Daoy (cell line): ENCODE results near the gene HS6ST1. TPM values are rescaled to one million over a fixed set of nuclear protein-coding genes. Genes with fewer than 3 reads are reported as not detected.
"Not testable (repeated sequence)": the region's sequence is repeated elsewhere in the genome, so short reads cannot be mapped to it uniquely, and the experiment has no call there.

ENCODE experiments used
- DNase-seq: peaks from one replicate; pipeline ENCODE4 v3.0.0-alpha.2; 2015; ENCODE audit warnings: low read depth
- total RNA-seq: library from RNA; depleted of rRNA; stranded (reverse); fragments of >200 nt; shearing (Covaris generic); gene quantifications from 2 replicates; pipeline ENCODE4 v1.2.3, GENCODE V29; 2014

Gene HS6ST1
- total RNA-seq, 1 experiment from 2014 or later, result 13.0 TPM

- peak; percentile 85 for DNase-seq
These were observed 3.4 kb upstream of the HS6ST1 start for GRCh38 chr2:128321784-128322714.

GRCh38 chr2:128320906-128321771, 2.5 kb upstream of the HS6ST1 start:
- DNase-seq, result no peak

GRCh38 chr2:128320192-128320905, 1.7 kb upstream of the HS6ST1 start:
- DNase-seq, result no peak

GRCh38 chr2:128319631-128320191, 1.0 kb upstream of the HS6ST1 start:
- DNase-seq, result no peak

- not testable (repeated sequence) for DNase-seq
These were observed 423 bp downstream of the HS6ST1 start for GRCh38 chr2:128318245-128318644.

GRCh38 chr2:128317899-128318225, 806 bp downstream of the HS6ST1 start:
- not testable (repeated sequence) for DNase-seq

- DNase-seq, result no peak
These were observed 1.3 kb downstream of the HS6ST1 start for GRCh38 chr2:128317181-128317898.

- no peak for DNase-seq
These were observed 1.9 kb downstream of the HS6ST1 start for GRCh38 chr2:128316777-128317180.

GRCh38 chr2:128315829-128316776, 2.6 kb downstream of the HS6ST1 start:
- no peak for DNase-seq

- no peak for DNase-seq
These were observed 3.4 kb downstream of the HS6ST1 start for GRCh38 chr2:128315122-128315828.

GRCh38 chr2:128314348-128315121, 4.1 kb downstream of the HS6ST1 start:
- DNase-seq, result no peak

- no peak for DNase-seq
These were observed 4.7 kb downstream of the HS6ST1 start for GRCh38 chr2:128313931-128314347.

- DNase-seq, result peak; percentile 50
These were observed 5.4 kb downstream of the HS6ST1 start for GRCh38 chr2:128313091-128313836.

GRCh38 chr2:128312411-128312810, 6.3 kb downstream of the HS6ST1 start:
- DNase-seq, result no peak

- DNase-seq, result no peak
These were observed 6.8 kb downstream of the HS6ST1 start for GRCh38 chr2:128311755-128312341.

GRCh38 chr2:128311216-128311754, 7.4 kb downstream of the HS6ST1 start:
- no peak for DNase-seq

- no peak for DNase-seq
These were observed 7.9 kb downstream of the HS6ST1 start for GRCh38 chr2:128310761-128311160.
